Memory B cell (primary cell): ENCODE results near the gene PPM1H.
"Not testable (repeated sequence)": the region's sequence is repeated elsewhere in the genome, so short reads cannot be mapped to it uniquely, and the experiment has no call there.

Experiments used
- ATAC-seq: fragments of 150-1000 bp; cut with Tn5 transposase; 2 replicates; pipeline ENCODE4 v1.10.0; 2021; ENCODE audit warnings: low read depth, mild to moderate bottlenecking, moderate library complexity
- DNase-seq, 2 donors: peaks; one replicate each; pipeline ENCODE4 v3.0.0; 2022; ENCODE audit warnings: low spot score in 2 of 2
- H3K27ac Mint-ChIP-seq: one replicate; pipeline ENCODE4 v1.8.0; 2022; ENCODE audit warnings: mild to moderate bottlenecking, moderate library complexity, mixed read lengths
- H3K27me3 Mint-ChIP-seq: one replicate; pipeline ENCODE4 v1.8.0; 2022; ENCODE audit warnings: mixed read lengths
- H3K36me3 Mint-ChIP-seq: one replicate; pipeline ENCODE4 v1.8.0; 2022; ENCODE audit warnings: mild to moderate bottlenecking, mixed read lengths
- H3K4me1 Mint-ChIP-seq: one replicate; pipeline ENCODE4 v1.8.0; 2022; ENCODE audit warnings: mixed read lengths
- H3K4me3 Mint-ChIP-seq: one replicate; pipeline ENCODE4 v1.8.0; 2022; ENCODE audit warnings: mild to moderate bottlenecking, moderate library complexity, mixed read lengths
- H3K9me3 Mint-ChIP-seq: one replicate; pipeline ENCODE4 v1.8.0; 2022; ENCODE audit warnings: mixed read lengths

The PPM1H gene

DNA sequence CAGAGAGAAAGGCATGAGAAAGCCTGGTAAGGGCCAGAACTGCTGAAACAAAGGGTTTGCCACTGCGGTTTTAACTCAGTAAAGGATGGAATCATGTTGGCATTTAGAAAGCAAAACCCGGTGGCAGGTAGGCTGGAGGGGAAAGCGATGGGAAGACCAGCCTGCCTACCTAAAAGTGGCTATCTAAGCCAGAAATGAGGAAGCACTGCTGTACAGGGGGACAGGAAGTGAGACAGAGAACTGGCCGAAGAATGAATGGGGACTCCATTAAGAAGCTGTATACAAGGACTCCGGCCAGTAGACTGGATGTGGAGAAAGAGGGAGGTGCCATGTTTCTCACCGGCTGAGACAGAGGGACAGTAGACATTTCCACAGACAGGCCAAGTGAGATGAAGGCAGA lies 48.2 kb downstream of the PPM1H start:
- no peak for DNase-seq
- Mint-ChIP-seq H3K4me3 (no peak overlapping the region), H3K36me3 (no peaks in the 10 kb centered on the region), H3K4me1 (no peaks in the 10 kb centered on the region), H3K9me3 (peaks cover 3% of the 10 kb centered on the region), H3K27me3 (peaks cover 4% of the 10 kb centered on the region), H3K27ac (no peak overlapping the region)
- no peak for ATAC-seq

GRCh38 chr12:62885242-62885641 lies 49.7 kb downstream of the PPM1H start:
- no peak for DNase-seq
- peaks cover 3% of the 10 kb centered on the region for H3K9me3 Mint-ChIP-seq
- H3K36me3 Mint-ChIP-seq: no peaks in the 10 kb centered on the region
- H3K4me1 Mint-ChIP-seq: no peaks in the 10 kb centered on the region
- H3K27me3 Mint-ChIP-seq: peaks cover 9% of the 10 kb centered on the region
- no peak overlapping the region for H3K4me3 Mint-ChIP-seq
- no peak overlapping the region for H3K27ac Mint-ChIP-seq
- ATAC-seq: no peak

GRCh38 chr12:62884832-62885231 lies 50.1 kb downstream of the PPM1H start:
- H3K4me3 Mint-ChIP-seq, H3K4me1 Mint-ChIP-seq, H3K36me3 Mint-ChIP-seq, ATAC-seq, DNase-seq, H3K27me3 Mint-ChIP-seq, H3K9me3 Mint-ChIP-seq, H3K27ac Mint-ChIP-seq: not testable (repeated sequence)

- Mint-ChIP-seq H3K4me3 (no peak overlapping the region), H3K27me3 (peaks cover 6% of the 10 kb centered on the region), H3K36me3 (no peaks in the 10 kb centered on the region), H3K4me1 (no peaks in the 10 kb centered on the region), H3K27ac (no peak overlapping the region), H3K9me3 (no peaks in the 10 kb centered on the region)
- DNase-seq (no peak), ATAC-seq (no peak)
Observed at GRCh38 chr12:62882696-62883095, 52.3 kb downstream of the PPM1H start.

DNA sequence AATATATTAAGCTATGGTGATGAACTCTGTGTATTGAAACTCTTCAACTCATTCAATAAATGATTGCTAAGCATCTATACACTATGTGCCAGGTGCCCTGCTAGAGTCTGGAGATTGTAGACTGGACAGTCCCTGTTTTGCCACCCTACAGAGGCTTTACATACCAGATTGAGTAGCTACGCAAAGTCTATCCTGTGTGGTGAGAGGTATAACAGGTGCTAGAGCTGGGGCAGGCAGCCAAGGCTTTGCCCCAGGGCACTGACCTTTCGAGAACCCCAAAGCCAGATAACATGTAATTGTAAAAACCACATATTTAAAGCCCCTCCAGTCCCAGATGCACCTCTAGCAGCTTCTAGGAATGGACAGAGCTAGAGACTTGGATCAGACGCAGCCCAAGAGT lies 52.8 kb downstream of the PPM1H start:
- Mint-ChIP-seq H3K27me3 (peaks cover 4% of the 10 kb centered on the region), H3K36me3 (no peaks in the 10 kb centered on the region), H3K4me3 (no peak overlapping the region), H3K4me1 (no peaks in the 10 kb centered on the region), H3K27ac (no peak overlapping the region), H3K9me3 (no peaks in the 10 kb centered on the region)
- ATAC-seq (no peak), DNase-seq (no peak)

- no peak for ATAC-seq
- Mint-ChIP-seq H3K27ac (no peak overlapping the region), H3K9me3 (no peaks in the 10 kb centered on the region)
Observed at GRCh38 chr12:62879691-62880090, 55.3 kb downstream of the PPM1H start.

DNA sequence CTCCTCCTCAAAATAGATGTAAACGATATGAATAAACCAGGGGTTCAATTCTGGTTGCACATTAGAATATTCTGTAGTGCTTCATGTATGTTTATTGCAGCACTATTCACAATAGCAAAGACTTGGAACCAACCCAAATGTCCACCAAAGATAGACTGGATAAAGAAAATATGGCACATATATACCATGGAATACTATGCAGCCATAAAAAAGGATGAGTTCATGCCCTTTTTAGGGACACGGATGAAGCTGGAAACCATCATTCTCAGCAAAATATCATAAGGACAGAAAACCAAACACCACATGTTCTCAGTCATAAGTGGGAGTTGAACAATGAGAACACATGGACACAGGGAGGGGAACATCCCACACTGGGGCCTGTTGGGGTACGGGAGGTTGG lies 55.7 kb downstream of the PPM1H start:
- H3K9me3 Mint-ChIP-seq, DNase-seq, H3K27me3 Mint-ChIP-seq, ATAC-seq, H3K4me1 Mint-ChIP-seq, H3K36me3 Mint-ChIP-seq, H3K4me3 Mint-ChIP-seq, H3K27ac Mint-ChIP-seq: not testable (repeated sequence)

More at GRCh38 chr12:62879691-62880090, 55.3 kb downstream of the PPM1H start:
- H3K4me1 Mint-ChIP-seq: no peaks in the 10 kb centered on the region
- no peak overlapping the region for H3K4me3 Mint-ChIP-seq
- peaks cover 9% of the 10 kb centered on the region for H3K27me3 Mint-ChIP-seq
- no peaks in the 10 kb centered on the region for H3K36me3 Mint-ChIP-seq
- DNase-seq: no peak

DNA sequence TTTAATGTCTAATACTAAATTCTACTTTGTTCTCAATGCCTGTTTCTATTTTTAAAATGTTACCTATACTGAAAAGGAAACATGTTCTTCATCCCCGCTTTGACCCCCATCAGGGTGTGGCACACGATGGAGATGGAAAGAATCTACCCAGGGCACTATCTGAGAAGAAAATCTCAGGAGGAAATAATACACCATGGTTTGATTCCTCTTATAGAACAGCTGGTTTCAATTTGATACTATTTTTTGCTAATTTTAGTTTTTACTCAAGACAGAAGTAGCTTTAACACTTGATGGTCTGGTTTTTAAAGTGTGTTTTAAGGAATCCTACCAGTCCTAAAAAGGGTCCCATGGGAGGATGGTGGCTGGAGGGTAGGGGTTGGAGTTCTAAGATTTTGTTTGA lies 56.7 kb downstream of the PPM1H start:
- no peaks in the 10 kb centered on the region for H3K9me3 Mint-ChIP-seq
- H3K27ac Mint-ChIP-seq: no peak overlapping the region
- H3K4me1 Mint-ChIP-seq: no peaks in the 10 kb centered on the region
- ATAC-seq (no peak), DNase-seq (no peak)
- no peaks in the 10 kb centered on the region for H3K36me3 Mint-ChIP-seq
- H3K4me3 Mint-ChIP-seq: no peak overlapping the region
- H3K27me3 Mint-ChIP-seq: peaks cover 9% of the 10 kb centered on the region

- Mint-ChIP-seq H3K4me3 (no peak overlapping the region), H3K27ac (no peak overlapping the region), H3K36me3 (no peaks in the 10 kb centered on the region), H3K27me3 (peaks cover 11% of the 10 kb centered on the region), H3K9me3 (no peaks in the 10 kb centered on the region), H3K4me1 (no peaks in the 10 kb centered on the region)
- DNase-seq (no peak), ATAC-seq (no peak)
Observed at GRCh38 chr12:62876938-62877548, 57.9 kb downstream of the PPM1H start.

- no peak for ATAC-seq
Observed at GRCh38 chr12:62873826-62874448, 61.0 kb downstream of the PPM1H start.

GRCh38 chr12:62873116-62873825 lies 61.7 kb downstream of the PPM1H start:
- Mint-ChIP-seq H3K4me1 (no peaks in the 10 kb centered on the region), H3K4me3 (no peak overlapping the region), H3K9me3 (peaks cover 4% of the 10 kb centered on the region), H3K27ac (no peak overlapping the region), H3K27me3 (peaks cover 17% of the 10 kb centered on the region), H3K36me3 (no peaks in the 10 kb centered on the region)
- DNase-seq (no peak), ATAC-seq (no peak)

More at GRCh38 chr12:62873826-62874448, 61.0 kb downstream of the PPM1H start:
- DNase-seq: no peak
- H3K27ac Mint-ChIP-seq: no peak overlapping the region
- peaks cover 17% of the 10 kb centered on the region for H3K27me3 Mint-ChIP-seq
- H3K36me3 Mint-ChIP-seq: no peaks in the 10 kb centered on the region
- H3K9me3 Mint-ChIP-seq: peaks cover 4% of the 10 kb centered on the region
- no peaks in the 10 kb centered on the region for H3K4me1 Mint-ChIP-seq
- H3K4me3 Mint-ChIP-seq: no peak overlapping the region

DNA sequence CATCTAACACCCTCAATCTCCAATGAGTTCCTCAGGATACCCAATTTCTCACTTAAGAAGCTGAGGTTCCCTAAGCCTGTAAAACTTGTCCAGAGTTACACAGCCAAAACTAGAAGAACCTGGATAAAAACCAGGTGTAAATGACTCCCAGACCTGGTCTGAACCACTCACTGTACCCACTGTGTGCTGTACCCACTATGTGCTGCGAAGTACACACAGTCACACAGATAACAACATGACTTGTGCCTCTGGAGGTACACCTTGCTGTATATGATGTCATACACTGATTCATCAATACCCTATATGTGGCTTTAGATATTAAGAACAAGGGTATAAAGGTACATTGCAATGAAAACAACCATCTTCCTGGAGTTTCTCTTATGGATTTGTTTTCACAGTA lies 66.1 kb downstream of the PPM1H start:
- H3K9me3 Mint-ChIP-seq: peaks cover 4% of the 10 kb centered on the region
- ATAC-seq (no peak), DNase-seq (no peak)
- no peak overlapping the region for H3K4me3 Mint-ChIP-seq
- H3K27me3 Mint-ChIP-seq: peaks cover 17% of the 10 kb centered on the region
- H3K27ac Mint-ChIP-seq: no peak overlapping the region
- H3K4me1 Mint-ChIP-seq: peaks cover 2% of the 10 kb centered on the region
- H3K36me3 Mint-ChIP-seq: no peaks in the 10 kb centered on the region

GRCh38 chr12:62866451-62867082 lies 68.4 kb downstream of the PPM1H start:
- ATAC-seq: no peak
- H3K36me3 Mint-ChIP-seq: no peaks in the 10 kb centered on the region
- DNase-seq: no peak
- H3K9me3 Mint-ChIP-seq: peaks cover 4% of the 10 kb centered on the region
- H3K27ac Mint-ChIP-seq: no peak overlapping the region
- peaks cover 2% of the 10 kb centered on the region for H3K4me1 Mint-ChIP-seq
- peaks cover 15% of the 10 kb centered on the region for H3K27me3 Mint-ChIP-seq
- no peak overlapping the region for H3K4me3 Mint-ChIP-seq

DNA sequence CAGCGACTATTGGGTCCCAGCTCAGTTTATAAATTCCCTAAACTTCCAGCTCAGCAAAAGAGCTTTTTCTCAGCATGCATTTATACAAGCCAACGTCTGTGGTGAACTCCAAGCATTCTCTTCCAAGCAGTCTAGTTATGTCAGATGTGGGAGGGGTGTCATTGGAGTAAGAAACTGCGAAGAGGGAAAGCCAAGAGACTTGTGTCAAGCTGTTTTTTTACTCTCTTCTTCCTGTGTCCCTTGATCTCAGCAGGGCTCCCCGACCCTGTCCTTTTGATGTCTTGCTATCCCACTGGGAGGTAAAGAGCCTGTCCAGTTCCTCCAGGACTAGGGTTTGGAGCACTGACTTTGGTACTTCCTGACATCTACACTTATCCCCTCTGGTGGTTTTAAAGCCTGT lies 69.0 kb downstream of the PPM1H start:
- Mint-ChIP-seq H3K9me3 (peaks cover under 1% of the 10 kb centered on the region), H3K36me3 (no peaks in the 10 kb centered on the region)

More for the DNA sequence above, 69.0 kb downstream of the PPM1H start:
- DNase-seq (no peak), ATAC-seq (no peak)
- peaks cover 2% of the 10 kb centered on the region for H3K4me1 Mint-ChIP-seq
- no peak overlapping the region for H3K4me3 Mint-ChIP-seq
- peaks cover 12% of the 10 kb centered on the region for H3K27me3 Mint-ChIP-seq
- H3K27ac Mint-ChIP-seq: no peak overlapping the region
